ENCODE measurements around the gene KRT82.
"Not testable (repeated sequence)": the region's sequence is repeated elsewhere in the genome, so short reads cannot be mapped to it uniquely, and the experiment has no call there.

KRT82 gene

DNA sequence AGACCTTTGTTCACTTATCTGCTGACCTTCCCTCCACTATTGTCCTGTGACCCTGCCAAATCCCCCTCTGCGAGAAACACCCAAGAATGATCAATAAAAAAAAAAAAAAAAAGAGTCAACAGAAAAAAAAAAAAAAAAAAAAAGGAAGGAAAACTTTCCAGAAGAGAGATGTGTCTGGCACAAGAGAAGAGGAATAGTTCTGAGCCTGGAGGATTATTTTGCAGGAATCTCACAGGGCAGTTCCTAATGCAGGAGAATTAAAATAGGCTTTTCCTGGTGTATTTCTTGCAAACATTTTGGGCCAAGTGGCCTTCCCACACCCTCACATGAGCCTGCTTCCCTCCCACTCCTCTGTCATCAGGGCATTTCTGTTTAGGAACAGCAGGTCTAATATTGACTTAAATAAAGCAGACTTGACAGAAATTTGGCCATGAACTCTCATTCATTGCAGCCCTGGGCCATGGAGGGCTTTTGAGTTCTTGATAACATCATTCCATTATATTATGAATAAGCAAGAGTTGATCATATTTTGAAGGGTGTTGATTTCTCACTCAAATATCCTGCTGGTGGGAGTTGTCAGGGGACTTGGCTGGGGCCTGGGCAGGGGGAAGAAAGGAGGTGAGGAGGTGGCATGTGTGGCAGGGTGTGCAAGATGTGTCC is 4.6 kb upstream of the KRT82 start:
- DNase-seq (ENCODE audit: low read depth in 2 of 2), result not testable (repeated sequence)

DNA sequence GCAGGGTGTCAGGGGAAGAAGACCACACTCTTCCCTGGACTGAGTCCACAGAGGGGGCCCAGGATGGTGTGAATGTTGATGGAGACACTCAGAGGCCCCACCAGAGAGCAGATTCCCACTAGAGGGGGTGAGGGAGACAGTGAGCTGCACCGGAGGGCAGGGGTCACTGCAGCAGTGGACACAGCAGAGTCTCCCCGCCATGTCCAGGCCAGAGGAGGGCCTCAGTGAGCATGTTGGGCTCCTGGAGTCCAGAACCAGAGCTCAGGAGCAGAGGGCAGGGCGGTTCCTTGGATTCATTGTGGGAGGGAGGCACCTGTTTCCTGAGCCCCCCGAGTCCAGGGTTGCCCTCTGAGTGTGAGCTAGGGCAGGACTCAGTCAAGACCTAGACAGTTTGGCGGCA is 1.8 kb upstream of the KRT82 start:
- no peak for DNase-seq (ENCODE audit: low read depth in 2 of 2)

DNA sequence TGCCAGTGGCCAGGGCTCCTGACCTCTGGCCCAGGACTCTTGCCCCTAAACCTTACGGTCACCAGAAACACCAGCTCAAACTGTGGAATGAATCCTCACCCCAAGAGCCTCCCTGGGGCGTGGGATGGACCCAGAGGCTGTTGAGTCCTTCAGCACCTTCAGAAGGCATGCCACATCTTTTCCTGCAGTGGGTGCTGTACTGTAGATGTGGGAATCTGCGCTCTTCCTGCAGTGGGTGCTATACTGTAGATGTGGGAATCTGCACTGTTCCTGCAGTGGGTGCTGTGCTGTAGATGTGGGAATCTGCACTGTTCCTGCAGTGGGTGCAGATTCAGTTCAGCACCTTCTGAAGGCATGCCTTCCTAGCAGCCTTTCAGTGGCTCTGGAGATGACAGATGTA is 1.2 kb downstream of the KRT82 start:
- no peak for DNase-seq (ENCODE audit: low read depth in 2 of 2)

DNA sequence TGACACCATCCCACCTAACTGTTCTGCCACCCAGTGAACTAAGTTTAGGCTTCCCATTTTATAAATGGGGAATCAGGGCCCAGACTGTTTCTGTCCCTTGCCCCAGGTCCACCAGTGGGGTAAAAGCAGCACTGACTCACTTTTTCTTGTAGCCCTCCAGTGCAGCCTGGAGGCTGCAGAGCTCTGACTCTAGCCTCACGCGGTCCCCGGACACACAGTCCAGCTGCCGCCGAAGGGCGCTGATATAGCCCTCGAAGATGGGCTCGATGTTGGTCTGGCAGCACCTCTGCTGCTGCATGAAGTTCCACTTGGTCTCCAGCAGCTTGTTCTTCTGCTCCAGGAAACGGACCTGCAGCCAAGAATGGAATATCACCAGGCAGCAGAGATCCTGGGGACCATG is 2.6 kb downstream of the KRT82 start:
- no peak for DNase-seq (ENCODE audit: low read depth in 2 of 2)

DNA sequence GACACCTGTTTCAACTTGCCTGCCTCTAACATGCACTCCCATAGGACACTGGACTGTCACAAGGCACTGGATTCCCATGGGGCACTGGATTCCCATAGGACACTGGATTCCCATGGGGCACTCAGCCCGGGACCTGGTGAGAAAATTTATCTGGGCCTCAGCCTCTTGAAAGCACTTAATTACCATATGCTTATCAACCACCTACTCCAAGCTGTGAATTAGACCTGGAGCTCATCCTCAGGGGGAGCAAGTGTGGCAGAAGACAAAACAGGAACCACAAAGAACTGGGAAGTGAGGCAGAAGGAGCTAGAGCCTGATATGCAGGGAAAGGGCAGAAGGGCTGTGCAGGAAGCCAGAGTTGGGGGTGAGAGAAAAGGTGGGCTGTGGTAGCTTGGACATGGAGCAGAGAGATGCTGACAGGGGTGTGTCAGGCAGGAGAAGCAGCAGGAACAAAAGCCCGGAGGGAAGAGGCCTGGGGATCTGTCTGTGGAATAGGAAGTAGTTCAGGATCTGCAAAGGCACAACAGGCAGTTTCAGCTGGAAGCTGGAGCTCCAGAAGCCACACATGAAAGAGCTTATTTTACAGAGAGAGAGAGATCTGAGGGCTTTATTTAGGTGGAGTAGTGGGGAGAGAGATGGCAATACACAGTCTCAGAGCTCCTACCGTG is 3.1 kb downstream of the KRT82 start:
- DNase-seq (ENCODE audit: low read depth in 2 of 2), result no peak

DNA sequence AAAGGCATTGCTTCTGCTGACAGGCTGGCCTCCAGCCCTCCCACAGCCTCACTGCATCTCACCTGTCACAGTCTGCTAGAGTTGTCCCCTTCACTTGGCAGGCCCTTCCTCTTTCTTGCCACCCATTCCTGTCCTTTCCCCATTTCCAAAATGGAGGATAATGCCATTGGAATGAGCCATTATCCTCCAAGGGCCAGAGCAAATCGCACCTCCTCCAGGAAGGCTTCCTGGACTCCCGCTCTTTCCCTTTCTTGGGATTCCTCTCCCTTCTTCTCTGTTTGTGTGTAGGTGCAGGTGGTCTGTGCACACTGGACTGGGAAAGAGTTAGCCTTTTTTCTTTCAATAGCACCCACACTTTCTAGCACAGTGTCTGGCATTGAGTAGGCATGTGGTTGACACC is 3.8 kb downstream of the KRT82 start:
- no peak for DNase-seq (ENCODE audit: low read depth in 2 of 2)

DNA sequence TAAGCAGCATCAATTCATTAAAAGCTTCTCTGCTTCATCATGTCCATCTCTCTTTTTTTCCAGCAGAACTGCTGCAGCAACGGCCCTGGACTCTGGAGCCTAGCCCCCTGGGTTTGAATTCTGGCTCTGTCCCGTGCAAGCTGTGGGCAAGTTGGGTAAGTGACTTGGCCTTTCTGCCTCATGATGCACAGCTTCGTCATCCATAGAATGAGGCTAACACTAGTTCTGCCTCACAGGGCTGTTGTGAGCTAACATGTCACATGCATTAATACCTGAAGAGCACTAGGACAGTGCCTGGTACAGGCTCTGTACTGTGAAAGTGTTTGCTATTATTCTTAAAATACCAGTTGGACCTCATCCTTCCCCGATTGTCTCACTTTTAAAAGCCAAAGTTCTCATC is 4.2 kb downstream of the KRT82 start:
- no peak for DNase-seq (ENCODE audit: low read depth in 2 of 2)

DNA sequence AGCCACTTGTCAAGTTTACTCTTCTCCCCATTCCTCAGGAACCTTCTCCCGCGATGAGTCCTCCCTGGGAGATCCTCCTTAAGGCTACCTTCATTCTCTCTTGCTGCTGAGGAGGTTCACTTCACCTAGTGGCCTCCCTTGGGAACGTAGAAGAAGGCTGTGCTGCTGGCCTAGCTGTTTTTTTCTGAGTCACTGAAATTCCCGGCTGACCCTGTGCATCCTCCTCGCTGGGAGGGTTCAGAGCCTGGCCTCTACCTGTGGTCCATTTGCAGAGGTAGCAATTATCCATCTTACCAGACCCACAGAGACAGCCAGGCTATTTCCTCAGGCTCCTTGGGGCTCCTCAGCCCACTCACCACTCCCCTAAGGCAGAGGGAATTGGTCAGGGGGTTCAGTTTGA is 4.6 kb downstream of the KRT82 start:
- DNase-seq (ENCODE audit: low read depth in 2 of 2), result no peak

DNA sequence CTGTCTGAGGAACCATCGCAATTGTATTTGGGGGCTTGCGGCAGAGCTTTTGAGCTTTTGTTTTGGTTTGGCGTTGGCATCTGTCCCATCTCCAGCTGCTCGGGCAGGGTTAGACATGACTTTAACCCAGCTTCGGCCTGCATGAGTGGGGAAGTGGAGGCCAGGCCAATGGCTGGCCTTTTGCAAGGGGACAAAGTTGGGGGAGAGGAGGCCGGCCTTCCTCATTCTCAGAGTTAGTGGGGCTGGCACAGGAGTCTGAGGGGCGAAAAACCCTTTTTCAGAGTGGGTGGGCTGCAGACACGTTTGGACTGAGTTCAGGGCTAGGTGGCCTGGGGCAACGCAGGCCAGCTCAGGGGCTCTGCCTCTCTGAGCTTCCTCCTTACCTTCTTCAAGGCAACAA is 5.2 kb downstream of the KRT82 start:
- no peak for DNase-seq (ENCODE audit: low read depth in 2 of 2)

DNA sequence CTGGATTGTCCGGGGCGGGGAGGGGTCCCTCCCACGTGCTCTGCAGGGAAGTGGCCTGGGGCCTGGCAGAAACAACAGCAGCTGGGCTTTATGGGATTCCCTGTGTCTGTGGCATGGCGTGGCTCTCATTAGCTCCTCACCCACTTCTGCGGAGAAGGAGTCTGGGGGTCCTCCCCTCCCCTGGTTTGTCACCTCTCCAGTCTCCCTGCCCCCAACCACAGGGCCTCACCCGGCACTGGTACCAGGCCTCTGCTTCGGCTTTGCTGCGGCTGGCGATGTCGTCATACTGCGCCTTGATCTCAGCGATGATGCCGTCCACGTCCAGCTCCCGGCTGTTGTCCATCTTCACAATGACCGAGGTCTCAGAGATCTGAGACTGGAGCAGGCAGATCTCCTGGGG is 6.4 kb downstream of the KRT82 start:
- DNase-seq (ENCODE audit: low read depth in 2 of 2), result no peak

DNA sequence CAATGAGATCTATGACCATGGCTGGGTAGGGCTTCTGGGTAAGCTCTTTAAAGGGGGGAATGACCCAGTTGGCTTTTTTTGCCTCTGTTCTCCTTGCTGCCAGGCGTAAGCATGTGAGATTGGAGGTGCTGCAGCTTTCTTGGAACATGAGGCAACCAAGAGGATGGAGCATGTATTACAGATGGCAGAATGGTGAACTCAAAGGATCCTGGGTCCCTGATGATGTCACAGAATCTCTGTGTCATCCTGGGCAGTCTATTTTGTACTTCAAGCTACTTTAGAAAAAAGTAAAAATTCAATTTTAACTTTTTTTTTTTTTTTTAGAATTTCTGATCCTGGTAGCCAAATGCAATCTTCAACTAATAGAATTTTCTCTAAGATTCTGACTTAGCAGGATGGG is 8.0 kb downstream of the KRT82 start:
- DNase-seq (ENCODE audit: low read depth in 2 of 2), result no peak

DNA sequence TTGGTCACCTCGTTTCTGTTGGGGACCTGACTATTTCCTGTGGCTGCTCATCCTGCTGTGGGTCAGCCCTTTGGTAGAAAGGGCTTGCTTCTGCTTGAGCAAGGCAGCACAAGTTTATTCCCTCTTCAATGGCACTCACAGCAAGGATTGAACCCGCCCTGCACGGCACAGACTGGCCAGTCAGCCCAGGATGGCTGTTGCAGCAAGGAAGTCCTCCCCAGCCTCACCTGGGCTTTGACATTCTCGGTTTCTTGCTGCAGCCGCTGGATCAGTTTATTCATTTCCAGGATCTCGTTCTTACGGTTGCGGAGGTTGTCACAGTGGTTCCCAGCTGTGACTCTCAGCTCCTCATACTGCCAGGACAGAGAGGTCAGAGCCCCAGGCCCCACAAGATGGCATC is 9.5 kb downstream of the KRT82 start:
- DNase-seq (ENCODE audit: low read depth in 2 of 2), result no peak

DNA sequence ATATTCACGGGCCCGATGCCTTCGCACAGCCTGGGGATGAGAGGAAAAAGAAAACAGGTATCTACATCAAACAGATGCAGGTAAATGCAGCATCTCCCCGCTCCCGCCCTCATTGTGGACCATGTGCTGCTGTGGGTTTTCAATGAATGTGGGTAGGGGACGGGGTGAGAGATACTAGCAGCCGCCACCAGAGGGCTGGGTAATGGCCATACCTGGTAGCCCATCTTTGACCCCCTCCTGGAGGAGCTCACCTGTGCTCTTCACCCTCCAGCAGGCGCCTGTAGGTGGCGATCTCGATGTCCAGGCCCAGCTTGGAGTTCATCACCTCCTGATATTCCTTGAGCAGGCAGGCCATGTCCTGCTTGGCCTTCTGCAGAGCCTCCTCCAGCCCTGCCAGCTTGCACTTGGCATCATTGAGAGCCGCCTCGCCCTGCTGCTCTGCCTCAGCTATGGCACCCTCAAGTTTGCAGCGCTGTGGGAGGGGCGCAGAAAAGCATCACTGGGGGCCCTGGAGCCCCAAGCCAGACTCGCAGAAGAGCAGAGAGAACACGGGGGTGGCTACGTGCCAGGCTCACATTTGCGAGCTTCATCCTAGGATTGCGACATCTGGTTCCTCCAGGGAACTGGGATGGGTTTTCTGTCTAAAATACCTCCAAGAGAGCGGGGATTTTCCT is 10.2 kb downstream of the KRT82 start:
- no peak for DNase-seq (ENCODE audit: low read depth in 2 of 2)

DNA sequence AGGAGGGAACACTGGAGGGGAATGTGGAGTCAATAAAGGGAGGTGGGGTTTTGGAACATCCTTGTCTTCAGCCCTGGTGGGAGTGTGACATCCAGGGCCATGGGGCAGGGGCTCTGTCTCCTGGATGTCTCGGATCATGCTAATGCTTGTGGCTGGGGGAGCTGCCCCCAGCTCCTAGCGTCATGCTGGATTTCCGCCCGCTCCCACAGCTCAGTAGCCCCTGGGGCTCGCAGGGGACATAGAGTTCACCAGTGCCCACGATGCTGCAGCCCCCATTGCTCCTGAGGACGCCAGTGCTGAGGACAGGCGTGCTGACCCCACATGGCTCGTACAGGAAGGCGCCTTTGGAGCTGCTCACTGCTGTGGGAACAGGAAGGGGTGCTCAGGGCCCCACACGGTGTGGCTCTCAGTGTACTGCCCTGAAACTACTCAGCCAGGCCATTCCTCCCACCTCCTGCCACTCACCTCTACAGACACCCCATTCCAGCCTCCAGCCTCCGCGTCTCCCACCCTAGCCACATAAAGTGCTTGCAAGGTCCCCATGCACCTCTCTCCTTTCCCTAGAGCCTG is 11.2 kb downstream of the KRT82 start:
- DNase-seq (ENCODE audit: low read depth in 2 of 2), result no peak

DNA sequence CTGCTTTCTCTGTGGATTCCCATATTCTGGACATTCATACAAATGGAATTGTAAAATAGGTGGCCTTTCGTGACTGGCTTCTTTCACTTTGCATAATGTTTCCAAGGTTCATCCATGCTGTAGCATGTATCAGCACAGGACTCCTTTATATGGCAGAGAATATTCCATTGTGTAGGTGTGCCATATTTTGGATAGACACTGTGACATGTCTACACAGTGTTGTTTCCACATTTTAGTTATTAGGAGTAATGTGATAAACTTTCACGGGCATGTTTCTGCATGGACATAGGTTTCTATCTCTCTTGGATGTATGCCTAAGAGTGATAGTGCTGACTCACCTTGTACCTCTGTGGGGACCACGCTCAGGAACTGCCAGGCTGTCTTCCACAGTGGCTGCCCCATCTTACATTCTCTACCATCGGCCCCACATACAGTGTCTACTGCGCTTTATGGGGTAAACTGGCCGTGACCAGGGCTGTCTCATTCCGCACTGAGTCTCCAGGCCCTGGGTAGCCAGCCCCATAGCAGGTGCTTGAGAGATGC is 13.6 kb downstream of the KRT82 start:
- DNase-seq (ENCODE audit: low read depth in 2 of 2), result no peak

DNA sequence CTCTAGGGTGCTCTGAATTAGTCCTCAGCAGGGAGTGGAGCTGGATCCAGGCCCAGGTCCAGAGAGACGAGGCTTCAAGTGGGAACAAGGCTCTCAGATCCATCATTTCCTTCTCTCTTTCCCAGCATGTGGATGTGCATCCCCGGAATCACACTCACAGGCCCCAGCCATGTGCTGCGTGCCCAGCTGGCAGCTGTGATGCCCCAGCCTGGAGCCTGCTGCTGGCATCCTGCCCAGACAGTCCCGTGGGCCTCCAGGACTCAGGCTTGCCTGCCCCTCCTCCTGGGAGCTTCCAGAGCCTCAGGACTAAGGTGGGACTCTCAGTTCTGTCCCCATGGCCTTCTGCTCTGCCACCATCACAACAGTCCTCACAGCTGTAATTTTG is 14.5 kb downstream of the KRT82 start:
- DNase-seq (ENCODE audit: low read depth in 2 of 2), result no peak

DNA sequence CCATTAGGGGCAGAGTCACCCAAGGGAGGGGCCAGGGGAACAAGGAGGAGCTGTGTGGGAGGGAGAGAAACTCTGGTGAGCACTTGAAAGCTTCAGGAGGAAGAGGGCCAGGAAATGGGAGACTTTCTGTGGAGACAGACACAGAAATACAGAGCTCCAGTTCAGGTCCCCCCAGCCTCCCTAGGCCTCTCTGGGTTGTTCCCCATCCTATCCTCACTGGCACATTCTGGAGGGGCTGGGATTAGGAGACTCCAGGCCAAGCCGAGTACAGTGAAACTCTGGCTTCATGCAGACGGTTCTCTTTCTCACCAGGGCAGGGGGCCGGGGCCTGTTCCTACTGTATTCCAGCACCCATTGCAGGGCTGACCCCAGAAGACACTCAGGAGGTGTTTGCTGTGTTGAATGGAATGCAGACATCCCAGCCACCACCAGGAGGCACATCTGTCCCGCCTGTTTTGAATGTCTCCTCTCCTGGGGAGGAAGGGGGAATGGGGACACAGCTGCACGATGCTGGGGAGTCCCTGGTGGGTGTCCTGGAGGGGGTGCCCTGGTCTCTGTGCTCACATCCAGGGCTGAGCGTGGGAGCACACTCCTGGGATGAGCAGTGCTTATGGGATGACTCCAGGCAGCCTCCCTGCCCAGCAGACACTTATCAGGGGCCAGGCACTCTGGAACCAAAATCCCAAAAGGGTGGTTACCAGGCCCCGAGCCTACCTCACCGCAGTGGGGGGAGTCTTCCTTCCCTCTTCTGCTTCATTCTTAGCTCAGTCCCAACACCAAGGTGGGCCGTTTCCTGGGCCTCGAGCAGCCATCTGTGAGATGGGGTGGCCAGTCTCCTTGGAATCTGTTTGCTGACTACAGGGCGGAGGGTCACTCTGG is 15.2 kb downstream of the KRT82 start:
- no peak for DNase-seq (ENCODE audit: low read depth in 2 of 2)

DNA sequence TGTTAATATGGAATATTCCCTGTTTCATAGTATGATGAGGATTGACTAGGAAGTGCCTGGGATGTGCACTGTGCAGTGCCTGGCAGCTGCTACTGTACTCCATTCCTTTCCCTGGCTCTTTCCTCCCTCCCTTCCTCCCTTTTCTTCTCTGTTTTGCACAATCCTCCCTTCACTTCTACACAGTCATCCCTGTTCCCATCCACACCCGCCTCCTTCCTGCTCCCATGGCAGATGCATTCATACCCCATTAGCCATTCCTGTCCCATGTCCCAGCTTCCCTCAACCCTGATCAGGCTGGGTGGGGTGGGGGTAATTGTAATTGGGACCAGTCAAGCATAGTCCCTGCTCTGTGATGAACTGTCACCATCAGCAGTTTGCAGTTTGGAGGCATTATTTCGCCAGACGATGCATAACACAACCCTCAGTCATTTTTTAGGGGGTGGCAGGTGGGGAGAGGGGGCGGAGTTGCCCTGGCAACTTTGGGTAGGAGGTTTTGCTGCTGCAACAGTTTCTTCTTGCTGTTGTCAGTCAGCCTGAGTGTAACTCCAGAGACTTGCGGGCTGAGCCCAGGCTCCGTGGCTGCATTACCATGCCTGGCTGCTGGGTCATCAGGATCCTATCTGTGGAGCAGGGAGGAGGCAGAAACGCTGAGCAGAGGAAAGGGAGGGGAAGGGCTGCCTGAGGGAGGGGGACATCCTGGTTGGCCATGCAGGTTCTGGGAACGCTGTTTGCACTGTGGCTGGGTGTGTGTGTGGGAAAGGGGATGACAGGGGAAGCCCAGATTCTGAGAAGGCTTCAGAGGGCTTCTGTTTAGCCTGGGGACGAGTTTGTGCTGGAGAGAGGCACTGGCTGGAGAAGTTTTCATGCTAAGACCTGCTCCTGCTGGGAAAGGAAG is 16.6 kb downstream of the KRT82 start:
- DNase-seq (ENCODE audit: low read depth in 2 of 2), result no peak

DNA sequence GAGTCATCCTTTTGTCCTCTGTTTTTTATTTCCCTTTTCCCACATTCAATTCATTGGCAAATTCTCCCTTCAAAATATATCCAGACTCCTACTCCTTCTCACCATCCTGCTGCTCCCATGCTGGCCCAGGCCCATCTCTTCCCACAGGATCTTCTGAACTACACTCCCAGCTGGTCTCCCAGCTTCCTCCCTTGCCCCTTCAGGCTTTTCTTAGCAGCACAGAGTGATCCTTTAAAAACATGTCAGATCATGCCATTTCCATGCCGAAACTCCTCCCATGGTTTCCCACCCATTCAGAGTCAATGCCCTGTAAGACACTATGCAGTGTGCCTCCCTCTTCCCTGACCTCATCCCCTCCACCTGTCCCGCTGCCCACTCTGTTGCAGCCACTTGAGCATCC is 18.3 kb downstream of the KRT82 start:
- DNase-seq (ENCODE audit: low read depth in 2 of 2), result no peak

DNA sequence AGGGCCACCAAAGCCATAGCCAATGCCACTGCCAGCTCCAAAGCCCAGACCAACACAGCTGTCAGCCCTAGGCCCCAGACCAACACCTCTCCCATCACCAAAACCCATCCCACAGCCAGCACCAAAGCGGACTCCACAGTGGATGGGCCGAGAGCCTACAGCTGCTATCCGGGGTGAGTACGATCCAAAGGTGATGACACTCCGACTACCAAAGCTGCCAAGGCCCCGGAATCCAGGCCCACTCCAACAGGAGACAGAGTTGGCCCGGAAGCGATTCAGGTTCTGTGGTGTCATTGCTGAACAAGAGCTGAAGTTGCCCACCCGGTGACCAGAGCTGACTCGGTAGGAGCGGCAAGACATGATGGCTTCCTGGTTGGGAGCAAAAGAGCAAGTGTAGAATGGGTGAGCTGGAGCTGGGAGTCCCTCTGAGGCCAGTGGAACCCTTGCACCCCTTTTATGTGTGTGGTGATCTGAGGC is 20.9 kb downstream of the KRT82 start, which contains the start of gene KRT84:
KRT84 (minus strand) TSS at position 427 of the 477 bp plus-strand sequence; CDS start at position 360, 67 bp downstream.
- DNase-seq (ENCODE audit: low read depth in 2 of 2), result no peak

All from activated CD8-positive, alpha-beta memory T cell treated with anti-CD3 and anti-CD28 coated beads for 4 hours (primary cell).